MCF 10A (cell line): ENCODE measurements around the gene HACL1. TPM values are rescaled to one million over a fixed set of nuclear protein-coding genes. Genes with fewer than 3 reads are reported as not detected.

Experiments used
- BruUV-seq: library from RNA; stranded (reverse); fragments of 400-500 nt; replicated peaks from 2 replicates; lab custom pipeline; 2021; lab: Mats Ljungman, UMichigan
- CTCF ChIA-PET: fragments of 300-600 bp; sonication (Branson Sonifier 250); formaldehyde crosslinking; extraction: SDS; loops from one replicate; lab custom pipeline; 2021; ENCODE audit warnings: antibody characterized with exemption, inconsistent platforms; lab: Yijun Ruan, JAX
- POLR2A ChIA-PET: fragments of 300-600, 350-650 bp; sonication (Branson Sonifier 250); formaldehyde crosslinking; extraction: SDS; loops from one replicate; lab custom pipeline; 2020; ENCODE audit warnings: antibody characterized with exemption, inconsistent platforms; lab: Yijun Ruan, JAX
- DNase-seq: peaks from one replicate; pipeline ENCODE4 v3.0.0-alpha.2; 2018; ENCODE audit not compliant: unreplicated experiment
- H3K27ac Mint-ChIP-seq: one replicate; pipeline ENCODE4 v1.8.0; 2022; ENCODE audit warnings: mild to moderate bottlenecking, low read depth, mixed read lengths; ENCODE audit not compliant: unreplicated experiment
- H3K27me3 Mint-ChIP-seq: one replicate; pipeline ENCODE4 v1.8.0; 2022; ENCODE audit warnings: mixed read lengths; ENCODE audit not compliant: insufficient read depth, unreplicated experiment
- H3K36me3 Mint-ChIP-seq: one replicate; pipeline ENCODE4 v1.8.0; 2022; ENCODE audit warnings: mild to moderate bottlenecking, moderate library complexity, mixed read lengths; ENCODE audit not compliant: insufficient read depth, unreplicated experiment
- H3K4me1 Mint-ChIP-seq: one replicate; pipeline ENCODE4 v1.8.0; 2022; ENCODE audit warnings: mixed read lengths; ENCODE audit not compliant: insufficient read depth, unreplicated experiment
- H3K4me3 Mint-ChIP-seq: one replicate; pipeline ENCODE4 v1.8.0; 2022; ENCODE audit warnings: mild to moderate bottlenecking, moderate library complexity, mixed read lengths; ENCODE audit not compliant: unreplicated experiment
- H3K9me3 Mint-ChIP-seq: one replicate; pipeline ENCODE4 v1.8.0; 2022; ENCODE audit warnings: mixed read lengths; ENCODE audit not compliant: unreplicated experiment
- CTCF ChIP-seq: fragments of 200-600 bp; IDR thresholded peaks from one replicate; pipeline ENCODE4 v1.8.0; 2022; ENCODE audit warnings: antibody characterized with exemption, mild to moderate bottlenecking; ENCODE audit not compliant: unreplicated experiment
- intact Hi-C: fragments of 100-400 bp; cut with micrococcal nuclease; formaldehyde crosslinking; loops from 2 replicates; pipeline ENCODE4 v1.14.1; 2022
- total RNA-seq: library from RNA; stranded (reverse); gene quantifications from 2 replicates; pipeline ENCODE4 v1.2.3, GENCODE V29; 2022

The HACL1 gene
- total RNA-seq, 1 experiment from 2014 or later = 19.6 TPM

GRCh38 chr3:15556512-15556911 lies 44.9 kb downstream of the HACL1 start:
- peaks cover 5% of the 10 kb centered on the region for H3K4me1 Mint-ChIP-seq
- CTCF ChIA-PET = interaction anchor here (0.6 to 3.0 kb wide), 19 partner anchors 9 to 454 kb away, joined by 3 to 28 read pairs (median 4); no protein-coding TSS in a partner anchor
- no peak overlapping the region for H3K4me3 Mint-ChIP-seq

GRCh38 chr3:15553749-15554148 lies 47.6 kb downstream of the HACL1 start:
- Mint-ChIP-seq H3K4me1 (peaks cover 5% of the 10 kb centered on the region), H3K27me3 (no peaks in the 10 kb centered on the region), H3K36me3 (peaks cover 4% of the 10 kb centered on the region), H3K9me3 (no peaks in the 10 kb centered on the region), H3K27ac (no peak overlapping the region), H3K4me3 (no peak overlapping the region)
- BruUV-seq = no TSS peak
- TF ChIP-seq CTCF = no peak
- CTCF ChIA-PET = interaction anchor here (1.5 kb wide), 1 partner anchor 11 kb away, joined by 3 read pairs; no protein-coding TSS in a partner anchor
- no peak for DNase-seq
- intact Hi-C loops = no loop called here
- POLR2A ChIA-PET = no interaction called here

More at GRCh38 chr3:15556512-15556911, 44.9 kb downstream of the HACL1 start:
- Mint-ChIP-seq H3K27ac (no peak overlapping the region), H3K27me3 (no peaks in the 10 kb centered on the region), H3K36me3 (peaks cover 27% of the 10 kb centered on the region), H3K9me3 (no peaks in the 10 kb centered on the region)
- intact Hi-C loops = loop anchor here (5.0 kb wide), 1 partner anchor 129 kb away; the partner anchor contains the start of genes EAF1 and METTL6
- BruUV-seq = no TSS peak
- no peak for DNase-seq
- POLR2A ChIA-PET = interaction anchor here (0.7 kb wide), 1 partner anchor 437 kb away, joined by 3 read pairs; no protein-coding TSS in a partner anchor
- no peak for TF ChIP-seq CTCF

DNA sequence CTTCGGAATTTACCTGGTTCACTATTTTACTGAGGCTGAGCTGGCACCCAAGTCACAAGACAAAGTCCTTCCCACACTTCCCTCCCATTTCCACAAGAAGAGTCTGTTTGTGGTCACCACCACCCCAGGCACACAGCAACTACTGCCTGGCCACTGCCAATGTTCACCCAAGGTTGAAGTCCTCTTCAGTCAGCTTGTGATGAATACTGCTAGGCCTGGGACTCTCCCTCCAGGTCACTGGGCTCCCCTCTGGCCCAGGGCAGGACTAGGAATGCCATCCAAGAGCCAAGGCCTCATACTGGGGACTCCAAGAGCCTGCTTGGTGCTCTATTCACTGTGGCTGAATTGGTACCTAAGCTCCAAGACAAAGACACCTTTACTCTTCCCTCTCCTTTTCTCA lies 49.5 kb downstream of the HACL1 start:
- peaks cover 4% of the 10 kb centered on the region for H3K9me3 Mint-ChIP-seq
- POLR2A ChIA-PET = no interaction called here
- no peaks in the 10 kb centered on the region for H3K4me1 Mint-ChIP-seq
- no peak overlapping the region for H3K4me3 Mint-ChIP-seq
- H3K36me3 Mint-ChIP-seq = no peaks in the 10 kb centered on the region
- intact Hi-C loops = no loop called here
- no TSS peak for BruUV-seq
- H3K27me3 Mint-ChIP-seq = peaks cover 5% of the 10 kb centered on the region
- CTCF ChIA-PET = no interaction called here
- TF ChIP-seq CTCF = no peak
- DNase-seq = no peak
- no peak overlapping the region for H3K27ac Mint-ChIP-seq

- Mint-ChIP-seq H3K4me3 (no peak overlapping the region), H3K27ac (no peak overlapping the region), H3K27me3 (peaks cover 11% of the 10 kb centered on the region), H3K36me3 (no peaks in the 10 kb centered on the region), H3K4me1 (no peaks in the 10 kb centered on the region), H3K9me3 (peaks cover 10% of the 10 kb centered on the region)
- ChIA-PET POLR2A (no interaction called here), CTCF (no interaction called here)
- intact Hi-C loops = no loop called here
- no TSS peak for BruUV-seq
- no peak for DNase-seq
- TF ChIP-seq CTCF = no peak
Measured at GRCh38 chr3:15549846-15550245, 51.5 kb downstream of the HACL1 start.
